Middle frontal gyrus (tissue), 1 donor: ENCODE measurements around the gene OVOL2.

ENCODE experiments used
- DNase-seq: peaks from one replicate; pipeline ENCODE4 v3.0.0-alpha.2; 2015; ENCODE audit warnings: low spot score; ENCODE audit errors: extremely low spot score

Gene OVOL2

DNA sequence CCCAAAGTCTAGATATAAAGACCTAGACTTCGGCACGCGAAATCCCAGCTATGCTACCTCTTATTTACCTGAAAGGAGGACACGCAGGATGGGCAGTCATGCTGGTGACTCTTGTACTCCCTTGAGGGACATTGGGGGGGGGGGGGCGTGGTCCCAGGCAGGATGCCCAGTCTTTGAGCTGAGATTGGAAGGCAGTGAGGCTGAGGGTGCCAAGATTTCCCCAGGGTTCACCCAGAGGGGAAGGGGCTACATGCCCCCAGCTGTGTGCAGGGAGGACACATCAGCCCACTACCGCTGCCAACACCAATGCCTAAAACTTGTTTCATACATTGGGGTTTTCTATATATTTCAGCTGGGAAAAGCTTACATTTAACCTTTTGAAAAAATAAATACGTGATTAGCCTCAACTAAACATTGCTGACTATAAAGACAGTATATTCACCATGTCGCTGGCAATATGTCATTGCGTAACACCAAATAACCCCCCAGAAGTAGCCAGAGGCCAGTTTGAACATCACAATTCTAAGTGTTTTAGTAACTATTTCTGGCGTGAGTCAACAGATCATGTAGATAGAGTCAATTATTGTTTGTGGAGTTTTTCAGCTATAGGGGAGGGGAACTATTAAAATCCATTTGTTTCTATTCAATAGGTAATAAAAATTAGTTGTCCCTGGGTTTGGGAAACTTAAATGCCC, 67.3 kb downstream of the OVOL2 start:
- no peak for DNase-seq

DNA sequence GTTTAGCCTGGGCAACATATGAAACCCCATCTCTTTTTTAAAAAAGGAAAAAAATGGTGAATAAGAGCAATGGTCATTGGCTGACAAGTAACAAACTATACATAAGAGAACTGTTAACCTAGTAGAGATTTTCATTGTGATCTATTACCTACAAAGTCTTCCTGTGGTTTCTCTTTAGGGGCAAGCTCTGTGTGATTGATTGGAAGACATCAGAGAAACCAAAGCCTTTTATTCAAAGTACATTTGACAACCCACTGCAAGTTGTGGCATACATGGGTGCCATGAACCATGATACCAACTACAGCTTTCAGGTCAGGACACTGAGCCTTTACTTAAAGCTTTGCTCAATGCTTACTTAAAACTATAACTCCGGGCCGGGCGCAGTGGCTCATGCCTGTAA, 69.7 kb downstream of the OVOL2 start:
- DNase-seq: no peak

DNA sequence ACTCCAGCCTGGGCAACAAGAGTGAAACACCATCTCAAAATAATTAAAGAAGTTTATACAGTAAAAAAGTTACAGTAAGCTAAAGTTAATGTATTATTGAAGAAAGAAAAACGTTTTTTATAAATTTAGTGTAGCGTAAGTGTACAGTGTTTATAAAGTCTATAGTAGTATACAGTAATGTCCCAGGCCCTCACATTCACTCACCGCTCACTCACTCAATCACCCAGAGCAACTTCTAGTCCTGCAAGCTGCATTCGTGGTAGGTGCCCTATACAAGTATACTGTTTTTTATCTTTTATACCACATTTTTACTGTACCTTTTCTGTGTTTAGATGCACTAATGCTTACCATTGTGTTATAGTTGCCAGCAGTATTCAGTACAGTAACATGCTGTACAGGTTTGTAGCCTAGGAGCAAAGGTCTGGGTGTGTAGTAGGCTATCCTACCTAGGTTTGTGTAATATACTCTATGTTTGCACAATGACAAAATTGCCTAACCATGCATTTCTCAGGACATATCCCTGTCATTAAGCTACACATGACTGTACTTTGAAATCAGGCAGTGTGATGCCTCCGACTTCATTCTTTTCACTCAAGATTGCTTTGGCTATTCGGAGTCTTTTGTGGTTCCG, 72.2 kb downstream of the OVOL2 start:
- no peak for DNase-seq

DNA sequence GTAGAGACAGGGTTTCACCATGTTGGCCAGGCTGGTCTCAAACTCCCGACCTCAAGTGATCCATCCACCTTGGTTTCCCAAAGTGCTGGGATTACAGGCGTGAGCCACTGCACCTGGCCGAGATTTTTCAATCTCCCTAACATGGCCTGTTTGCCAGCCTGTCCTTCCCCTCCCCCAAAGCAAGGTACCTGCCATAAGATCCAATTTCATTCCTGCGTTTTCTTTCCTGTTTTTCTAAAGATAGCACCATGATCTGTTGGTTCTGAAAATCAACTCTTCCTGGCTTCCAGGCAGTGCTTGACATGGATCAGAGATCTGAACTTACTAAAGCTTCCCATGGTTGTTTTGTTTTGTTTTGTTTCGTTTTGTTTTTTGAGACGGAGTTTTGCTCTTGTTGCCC, 81.4 kb downstream of the OVOL2 start:
- DNase-seq: no peak
